ENCODE measurements around the gene UBQLNL. TPM values are rescaled to one million over a fixed set of nuclear protein-coding genes. Genes with fewer than 3 reads are reported as not detected.

The UBQLNL gene
- total and polyA plus RNA-seq, 2 of the 4 experiments (the other 2 are of a cell fraction), result 0.18 to 0.48 TPM

GRCh38 chr11:5505363-5506048 lies 11.0 kb downstream of the UBQLNL start:
- H2BK20ac ChIP-seq (ENCODE audit: low read depth, low read length), result no peak overlapping the region
- no peak overlapping the region for H3K56ac ChIP-seq (ENCODE audit: extremely low read depth, insufficient read depth, low read length)
- no peaks in the 10 kb centered on the region for H4K20me1 ChIP-seq (ENCODE audit: insufficient read depth, low read length)
- H3K36me3 ChIP-seq (ENCODE audit: control insufficient read depth, insufficient read depth, low read length), result no peaks in the 10 kb centered on the region
- H3K9me1 ChIP-seq (ENCODE audit: insufficient read depth, low read length), result no peaks in the 10 kb centered on the region
- H3K4me1 ChIP-seq (ENCODE audit: control insufficient read depth, insufficient read depth, low read length), result no peaks in the 10 kb centered on the region
- no peak overlapping the region for H4K91ac ChIP-seq (ENCODE audit: insufficient read depth, low read depth, low read length)
- POLR2A ChIA-PET (ENCODE audit: unreplicated experiment), result no interaction called here
- no peak overlapping the region for H3K23ac ChIP-seq (ENCODE audit: low read depth, low read length)
- dilution Hi-C loops (cut with HindIII; ENCODE audit: low sequenced_read_pairs, unreplicated experiment) (no loop called here), in situ Hi-C loops (cut with MboI; ENCODE audit: low sequenced_read_pairs) (no loop called here), intact Hi-C loops (cut with micrococcal nuclease) (no loop called here)
- no peak overlapping the region for H3K4me2 ChIP-seq (ENCODE audit: low read depth, low read length)
- no peak overlapping the region for H3K27ac ChIP-seq (ENCODE audit: insufficient read depth, low read length)
- no peak overlapping the region for H2AK5ac ChIP-seq (ENCODE audit: low read depth, low read length)
- H3K9me3 ChIP-seq (ENCODE audit: control insufficient read depth, insufficient read depth, low read length), result no peaks in the 10 kb centered on the region
- H3K79me1 ChIP-seq (ENCODE audit: low read depth in 1 of 2, low read length in 2 of 2), result no peaks in the 10 kb centered on the region
- no peak for DNase-seq
- CTCF ChIA-PET, result interaction anchor here (0.6 kb wide), 1 partner anchor 265 kb away, joined by 3 read pairs; no protein-coding TSS in a partner anchor
- no peak for ATAC-seq (ENCODE audit: low read depth)
- H2BK15ac ChIP-seq (ENCODE audit: low read depth, low read length), result no peak overlapping the region
- H2AK9ac ChIP-seq (replicated peaks; ENCODE audit: low read depth, low read length, poor library complexity), result no peak overlapping the region
- WGBS, 2 experiments (ENCODE audit: extremely low coverage in 2 of 2, insufficient read length in 1 of 2), result 100% methylated on average over 1 of the region's 9 CpGs; no CpG with 5 or more reads in 1 of the 2 experiments
- H4K8ac ChIP-seq (ENCODE audit: low read depth in 2 of 2, low read length in 2 of 2), result no peak overlapping the region
- H3K14ac ChIP-seq (replicated peaks; ENCODE audit: low read depth, low read length), result no peak overlapping the region
- no peak overlapping the region for H3K18ac ChIP-seq (ENCODE audit: low read depth, low read length)
- H3K9ac ChIP-seq (ENCODE audit: low read depth, low read length), result no peak overlapping the region
- H4K5ac ChIP-seq (ENCODE audit: low read depth, low read length), result no peak overlapping the region
- no TSS peak for BruUV-seq (replicated peaks)
- peaks cover 3% of the 10 kb centered on the region; the same call in 1 of the 2 replicates for H3K27me3 ChIP-seq (ENCODE audit: control insufficient read depth, insufficient read depth, low read length)
- no peak overlapping the region for H3K4ac ChIP-seq (ENCODE audit: low read depth, low read length)
- H2BK120ac ChIP-seq (ENCODE audit: low read depth, low read length), result no peak overlapping the region
- H3K4me3 ChIP-seq (ENCODE audit: insufficient read depth, low read depth, low read length), result no peak overlapping the region
- TF ChIP-seq NFE2L2 (IDR thresholded peaks at IDR 0.05; ENCODE audit: low read depth, low read length) (no peak), BHLHE40 (IDR thresholded peaks at IDR 0.05; ENCODE audit: low read depth, low read length) (no peak), CHD1 (IDR thresholded peaks at IDR 0.05; ENCODE audit: low read depth, low read length) (no peak), MXI1 (IDR thresholded peaks at IDR 0.05; ENCODE audit: borderline replicate concordance, low read depth, low read length) (no peak), RAD21 (IDR thresholded peaks at IDR 0.05; ENCODE audit: low read length) (no peak), RFX5 (IDR thresholded peaks at IDR 0.05; ENCODE audit: low read depth, low read length) (no peak), CEBPB (IDR thresholded peaks at IDR 0.05; ENCODE audit: low read depth, low read length) (no peak), FOS (IDR thresholded peaks at IDR 0.05; ENCODE audit: low read depth, low read length) (no peak), POLR2A (IDR thresholded peaks at IDR 0.05; ENCODE audit: low read depth, low read length) (no peak), MAZ (IDR thresholded peaks at IDR 0.05; ENCODE audit: borderline replicate concordance, low read depth, low read length) (no peak), ELK1 (IDR thresholded peaks at IDR 0.05; ENCODE audit: borderline replicate concordance, low read depth, low read length) (no peak), USF2 (IDR thresholded peaks at IDR 0.05; ENCODE audit: low read depth, low read length) (no peak), RCOR1 (IDR thresholded peaks at IDR 0.05; ENCODE audit: insufficient replicate concordance, low read length) (no peak)
- H2AFZ ChIP-seq (replicated peaks; ENCODE audit: low read length, poor library complexity), result no peak overlapping the region
- no peak overlapping the region for H2BK5ac ChIP-seq (ENCODE audit: low read depth, low read length, poor library complexity, severe bottlenecking)

Measured in IMR-90 (cell line).